GM04504 (cell line): ENCODE data around the gene UNC5A.

ENCODE experiments used
- DNase-seq: peaks from one replicate; pipeline ENCODE4 v3.0.0-alpha.2; 2012; ENCODE audit warnings: low read depth

The UNC5A gene

DNA sequence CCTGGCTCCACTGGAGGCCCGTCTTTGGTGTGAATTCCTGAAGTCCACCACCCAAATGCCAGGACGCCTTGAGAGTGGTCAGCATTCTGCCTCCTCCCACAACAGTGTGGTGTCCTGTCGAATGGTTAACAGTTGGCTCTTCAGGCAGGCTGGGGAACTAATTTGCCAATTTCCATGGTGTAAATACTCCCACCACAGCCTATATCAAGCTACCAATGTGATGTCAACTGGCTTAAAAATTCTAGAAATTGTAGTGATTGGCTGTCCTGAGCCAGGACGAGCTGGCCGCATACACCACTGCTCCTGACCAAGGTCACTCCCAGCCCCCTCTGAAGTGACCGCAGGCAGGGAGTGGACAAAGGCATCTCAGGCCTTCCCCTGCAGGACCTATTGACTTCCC lies 11.1 kb downstream of the UNC5A start:
- no peak for DNase-seq

DNA sequence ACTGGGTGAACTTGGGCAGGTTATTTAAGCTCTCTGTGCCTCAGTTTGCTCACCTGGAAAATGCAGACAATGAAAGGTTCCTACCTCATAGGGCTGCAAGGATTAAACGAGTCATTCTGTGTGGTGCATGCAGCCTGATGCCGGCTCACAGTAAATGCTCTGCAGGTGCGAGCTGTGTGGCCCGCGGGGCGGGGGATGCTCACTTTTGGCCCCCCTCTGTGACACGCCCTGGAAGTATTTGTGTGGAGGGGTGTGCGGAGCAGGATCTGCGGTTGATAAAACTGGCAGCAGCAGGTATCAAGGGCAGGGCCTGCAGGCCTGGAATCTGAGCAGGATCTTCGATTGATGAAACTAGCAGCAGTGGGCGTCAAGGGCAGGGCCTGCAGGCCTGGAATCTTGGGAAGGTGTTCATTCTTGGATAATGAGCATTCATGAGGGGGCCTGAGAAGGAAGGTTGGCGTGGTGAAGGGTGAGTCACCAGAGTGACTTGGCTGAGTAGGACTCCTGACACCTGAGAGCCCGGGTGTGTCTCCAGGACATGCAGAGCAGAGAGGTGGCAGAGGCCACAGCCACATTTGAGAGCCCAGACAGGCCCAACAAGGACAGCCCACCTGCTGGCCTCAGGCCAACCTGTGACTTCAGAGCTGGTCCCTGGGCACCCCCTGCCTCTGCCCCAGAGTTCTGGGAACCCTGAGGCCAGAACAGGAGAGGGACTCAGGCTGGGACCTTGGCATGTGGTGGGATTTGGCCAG lies 11.9 kb downstream of the UNC5A start:
- no peak for DNase-seq

DNA sequence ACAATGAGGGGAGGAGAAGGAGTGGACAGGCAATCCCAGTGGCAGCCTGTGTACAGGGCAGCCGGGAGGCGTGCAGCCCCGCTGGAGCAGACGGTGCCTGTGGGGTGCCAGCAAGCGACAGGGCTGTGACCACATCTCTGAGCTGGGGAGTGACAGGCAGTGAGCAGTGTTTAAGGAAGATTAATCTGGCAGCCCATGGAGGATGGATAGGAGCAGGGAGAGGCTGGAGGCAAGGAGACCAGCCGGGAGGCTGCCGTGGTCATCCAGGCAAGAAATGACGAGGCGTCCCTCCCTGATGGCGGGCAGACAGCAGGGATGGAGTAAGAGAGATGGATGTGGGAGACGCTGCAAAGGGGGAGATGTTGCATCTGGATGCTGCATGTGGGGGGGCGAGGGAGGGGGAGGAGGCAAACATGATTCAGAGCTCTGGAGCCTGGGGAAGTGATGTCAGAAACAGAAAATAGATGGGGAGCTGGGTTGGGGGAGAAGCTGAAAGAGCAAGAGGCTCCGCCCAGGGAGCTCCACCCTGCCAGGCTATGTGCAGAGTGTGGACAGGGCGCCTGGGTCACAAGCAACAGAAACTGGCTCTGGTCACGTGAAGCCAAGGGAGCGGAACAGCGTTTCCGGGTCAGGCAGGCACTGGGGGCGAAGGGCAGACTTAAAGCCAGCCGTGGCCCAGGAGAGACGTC lies 12.6 kb downstream of the UNC5A start:
- no peak for DNase-seq

DNA sequence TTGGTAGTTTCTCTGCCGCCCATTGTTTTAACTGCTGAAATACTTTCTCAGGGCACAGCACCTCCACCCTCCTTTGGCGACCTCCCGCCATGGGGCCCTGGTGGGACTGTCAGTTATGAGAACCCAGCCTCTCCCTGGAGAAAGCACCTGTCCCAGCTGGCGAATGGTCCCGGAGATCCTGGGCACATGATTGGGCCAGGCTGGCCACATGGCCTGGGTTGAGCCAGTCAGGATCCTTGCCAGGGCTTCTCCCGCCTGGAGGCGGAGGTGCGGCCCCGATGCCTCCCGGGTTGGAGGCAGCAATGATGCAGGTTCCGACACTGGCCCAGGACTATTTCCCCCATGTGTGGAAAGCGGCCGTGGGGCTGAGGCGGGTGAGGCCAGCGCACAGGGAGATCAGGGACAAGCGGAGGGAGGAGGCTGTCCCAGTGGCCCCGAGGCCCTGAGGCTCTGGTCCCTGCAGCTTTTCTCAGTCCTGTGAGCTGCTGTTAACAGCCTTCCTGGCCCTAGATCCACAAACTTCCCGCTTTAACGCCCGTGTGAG lies 13.6 kb downstream of the UNC5A start:
- no peak for DNase-seq

DNA sequence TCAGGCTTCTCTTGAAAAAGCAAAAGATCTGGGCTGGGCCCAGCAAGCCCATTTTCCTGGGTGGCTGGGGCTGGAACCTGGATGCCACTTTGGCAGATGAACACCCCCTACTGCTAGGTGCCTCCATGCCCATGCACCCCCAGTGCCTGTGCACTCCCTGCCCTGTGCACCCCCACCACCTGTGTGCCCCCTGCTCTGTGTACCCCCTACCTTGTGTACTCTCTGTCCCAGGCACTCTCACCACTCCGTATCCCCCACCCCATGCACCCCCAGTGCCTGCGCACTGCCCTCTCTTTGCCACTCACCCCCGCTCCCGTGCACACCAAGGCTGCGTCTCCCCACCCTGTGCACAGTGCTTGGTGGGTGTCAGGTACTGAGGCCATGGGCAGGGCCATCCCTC lies 14.2 kb downstream of the UNC5A start:
- no peak for DNase-seq

DNA sequence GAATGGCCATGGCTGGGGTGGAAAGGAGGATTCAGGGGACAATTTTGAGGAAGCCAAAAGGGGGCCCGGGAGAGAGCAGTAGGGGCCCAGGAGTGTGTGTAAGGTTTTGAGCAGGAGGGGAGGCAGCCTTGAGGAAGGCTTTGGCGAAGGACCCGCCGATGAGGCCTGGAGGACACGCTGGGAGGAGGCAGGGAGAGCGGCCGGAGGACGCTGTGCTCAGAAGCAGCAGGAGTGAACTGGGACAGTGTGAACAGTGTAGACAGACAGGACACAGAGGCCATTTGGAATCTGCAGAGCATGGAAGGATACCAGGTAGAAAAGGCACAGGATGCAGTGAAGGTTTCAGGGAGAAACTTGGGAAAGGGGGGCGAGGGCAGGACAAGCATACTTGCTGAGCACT lies 14.9 kb downstream of the UNC5A start:
- DNase-seq, result no peak

DNA sequence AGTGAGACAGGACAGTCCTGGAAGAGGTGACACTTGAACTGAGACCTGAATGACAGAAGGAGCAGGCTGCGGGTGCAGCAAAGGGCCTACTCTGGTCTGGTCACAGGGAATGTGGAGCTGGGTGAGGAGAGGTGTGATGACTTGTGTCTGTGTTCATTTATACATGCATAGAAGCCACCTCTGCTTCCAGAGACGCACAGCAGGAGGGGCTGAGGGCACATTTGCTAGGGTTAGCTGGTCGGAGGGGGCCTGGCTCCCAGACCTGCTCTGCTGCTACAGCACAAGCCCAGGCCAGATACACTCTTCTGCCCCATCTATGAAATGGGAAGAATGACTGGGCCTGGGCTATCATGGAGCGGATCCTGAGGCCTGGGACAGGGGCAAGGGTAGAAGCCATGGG lies 15.6 kb downstream of the UNC5A start:
- DNase-seq, result no peak

DNA sequence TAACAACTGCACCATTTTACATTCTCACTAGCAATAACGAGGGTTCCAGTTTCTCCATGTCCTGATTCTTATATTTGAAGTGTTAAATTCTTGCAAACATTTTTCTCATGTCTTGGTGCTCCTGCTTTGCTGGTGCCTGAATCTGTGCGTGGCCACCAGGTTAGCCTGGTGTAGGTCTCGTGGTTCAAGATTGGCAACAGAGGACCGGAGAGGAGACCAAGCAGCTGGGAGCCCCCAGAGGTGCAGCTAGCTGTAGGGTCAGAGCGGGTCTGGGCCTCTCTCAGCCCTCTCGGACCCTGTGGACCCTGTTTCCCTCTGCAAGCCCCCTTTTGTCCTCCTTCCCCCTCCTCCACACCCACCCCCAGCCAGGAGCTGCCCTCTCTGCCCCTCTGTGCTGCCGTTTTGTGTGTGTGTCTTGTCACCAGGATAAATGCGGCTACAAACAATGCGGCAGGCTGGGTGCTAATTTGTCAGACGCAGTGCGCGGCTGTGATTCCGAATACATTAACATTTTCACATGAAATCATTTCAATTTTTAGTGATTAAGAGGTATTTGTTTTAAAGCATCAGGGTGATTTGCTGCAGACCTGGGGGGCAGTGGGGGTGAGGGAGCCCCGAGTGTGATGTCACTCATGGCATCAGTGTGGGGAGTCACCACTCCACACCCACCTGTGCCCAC lies 17.5 kb downstream of the UNC5A start:
- DNase-seq, result no peak

DNA sequence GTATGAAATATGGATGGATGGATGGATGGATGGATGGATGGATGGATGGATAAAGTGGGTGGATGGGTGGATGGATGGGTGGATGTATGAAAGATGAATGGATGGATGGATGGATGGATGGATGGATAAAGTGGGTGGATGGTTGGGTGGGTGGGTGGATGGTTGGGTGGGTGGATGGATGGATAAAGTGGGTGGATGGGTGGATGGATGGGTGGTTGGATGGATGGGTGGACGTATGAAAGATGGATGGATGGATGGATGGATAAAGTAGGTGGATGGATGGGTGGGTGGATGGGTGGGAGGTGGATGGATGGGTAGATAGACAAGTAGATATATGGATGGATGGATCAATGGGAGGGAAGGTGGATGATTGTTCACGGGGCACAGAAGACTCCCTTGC lies 19.0 kb downstream of the UNC5A start:
- no peak for DNase-seq

DNA sequence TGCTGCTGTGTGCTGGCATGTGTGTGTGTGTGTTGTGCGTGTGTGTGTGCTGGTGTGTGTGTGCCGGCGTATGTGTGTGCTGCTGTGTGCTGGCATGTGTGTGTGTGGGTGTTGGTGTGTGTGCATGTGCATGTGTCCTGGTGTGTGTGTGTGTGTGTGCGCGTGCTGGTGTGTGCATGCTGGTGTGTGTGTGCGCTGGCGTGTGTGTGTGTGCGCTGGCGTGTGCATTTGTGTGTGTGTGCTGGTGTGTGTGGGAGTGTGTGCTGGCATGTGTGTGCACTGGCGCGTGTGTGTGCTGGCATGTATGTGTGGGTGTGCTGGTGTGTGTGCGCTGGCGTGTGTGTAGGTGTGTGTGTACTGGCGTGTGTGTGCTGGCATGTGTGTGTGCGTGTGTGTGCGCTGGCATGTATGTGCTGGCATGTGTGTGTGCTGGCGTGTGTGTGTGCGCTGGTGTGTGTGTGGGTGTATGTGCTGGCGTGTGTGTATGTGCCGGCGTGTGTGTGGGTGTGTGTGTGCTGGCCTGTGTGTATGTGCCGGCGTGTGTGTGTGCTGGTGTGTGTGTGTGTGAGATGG lies 20.1 kb downstream of the UNC5A start:
- DNase-seq, result no peak

DNA sequence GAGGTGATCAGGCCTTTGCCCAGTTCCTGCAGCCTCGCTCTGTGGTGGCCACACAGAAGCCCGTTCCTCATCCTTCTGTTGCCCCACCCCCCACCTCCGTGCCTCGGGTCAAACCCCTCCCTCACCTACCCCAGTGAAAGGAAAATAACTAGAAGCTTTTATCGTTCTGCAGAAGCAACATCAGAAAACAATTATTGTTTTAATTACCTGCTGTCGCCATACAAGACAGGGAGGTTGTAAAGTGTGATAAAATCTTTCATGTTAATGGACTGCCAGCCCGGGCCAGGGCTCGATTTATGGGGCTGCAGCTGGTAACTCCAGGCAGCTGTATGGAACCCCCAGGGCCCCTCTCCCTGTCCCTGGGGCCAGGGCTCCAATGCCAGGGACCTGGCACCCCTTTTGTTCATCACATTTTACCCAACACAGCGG lies 20.6 kb downstream of the UNC5A start:
- DNase-seq, result no peak

DNA sequence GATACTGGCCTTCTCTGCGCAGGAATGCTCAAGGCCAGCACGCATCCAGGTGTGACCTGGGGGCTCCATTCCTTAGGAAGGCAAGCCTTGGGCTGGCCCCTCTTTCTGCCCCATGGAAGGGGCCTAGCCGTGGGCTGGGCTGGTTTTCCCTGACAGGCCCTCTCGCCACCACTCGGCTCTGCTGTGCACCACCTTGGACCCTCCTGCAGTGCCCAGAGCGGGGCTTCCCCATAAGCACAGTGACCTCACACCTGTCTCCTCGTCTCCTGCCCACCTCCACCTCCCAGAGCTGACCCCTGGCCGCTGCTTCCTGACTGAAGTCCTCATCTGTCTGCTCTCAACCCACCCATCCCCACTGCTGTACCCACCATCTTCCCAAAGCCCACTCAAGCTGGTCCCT lies 21.1 kb downstream of the UNC5A start:
- DNase-seq, result no peak

DNA sequence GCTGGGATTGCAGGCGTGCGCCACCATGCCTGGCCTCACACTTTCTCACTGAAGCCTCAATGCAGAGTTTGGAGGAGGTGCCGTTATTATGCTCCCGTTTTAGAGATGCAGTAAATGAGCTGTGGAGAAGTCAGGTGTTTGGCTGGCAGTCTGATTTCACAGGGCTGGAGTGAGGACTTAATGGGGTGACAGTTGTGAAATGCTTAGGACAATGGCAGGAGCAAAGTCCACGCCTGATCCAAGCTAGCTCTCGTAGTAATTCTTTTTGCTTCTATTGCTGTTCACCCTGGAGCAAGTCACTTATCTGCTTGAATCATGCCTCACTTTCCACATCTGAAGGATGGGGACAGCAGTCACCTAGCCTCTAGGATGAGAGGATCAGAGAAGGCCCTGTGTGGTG lies 21.8 kb downstream of the UNC5A start:
- DNase-seq, result no peak

DNA sequence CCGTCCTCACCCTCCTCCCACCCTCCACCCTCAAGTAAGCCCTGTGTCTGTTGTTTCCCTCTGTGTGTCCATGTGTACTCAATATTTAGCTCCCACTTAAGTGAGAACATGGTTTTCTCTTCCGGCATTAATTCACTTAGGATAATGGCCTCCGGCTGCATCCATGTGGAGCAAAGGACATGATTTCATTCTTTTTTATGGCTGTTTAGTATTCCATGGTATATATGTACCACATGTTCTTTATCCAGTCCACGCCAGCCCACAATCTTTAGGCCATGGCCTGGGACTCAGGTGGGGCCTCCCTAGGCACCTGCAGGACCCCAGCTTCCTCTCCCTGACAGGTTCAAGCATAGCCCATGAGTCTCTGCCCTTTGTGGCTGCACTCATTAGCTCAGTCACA lies 22.9 kb downstream of the UNC5A start:
- DNase-seq, result no peak

DNA sequence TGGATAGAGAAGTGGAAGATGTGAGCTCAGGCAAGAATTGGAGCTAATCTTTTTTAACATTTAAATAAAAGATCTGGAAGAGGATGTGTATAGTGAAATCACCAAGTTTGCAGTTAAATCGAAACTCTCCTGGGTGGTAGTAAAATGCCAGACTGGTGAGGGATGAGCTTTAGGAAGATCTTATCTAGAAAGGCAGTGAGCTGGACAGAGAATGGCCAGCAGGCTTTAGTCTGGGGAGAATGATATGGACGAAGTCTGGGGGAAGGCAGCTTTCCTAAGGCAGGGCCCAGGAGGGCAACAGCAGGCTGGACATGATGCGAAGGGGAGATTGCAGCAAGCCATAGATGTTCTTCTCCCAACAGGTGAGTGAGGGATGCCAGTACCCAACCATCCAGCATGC lies 25.6 kb downstream of the UNC5A start:
- DNase-seq, result no peak

DNA sequence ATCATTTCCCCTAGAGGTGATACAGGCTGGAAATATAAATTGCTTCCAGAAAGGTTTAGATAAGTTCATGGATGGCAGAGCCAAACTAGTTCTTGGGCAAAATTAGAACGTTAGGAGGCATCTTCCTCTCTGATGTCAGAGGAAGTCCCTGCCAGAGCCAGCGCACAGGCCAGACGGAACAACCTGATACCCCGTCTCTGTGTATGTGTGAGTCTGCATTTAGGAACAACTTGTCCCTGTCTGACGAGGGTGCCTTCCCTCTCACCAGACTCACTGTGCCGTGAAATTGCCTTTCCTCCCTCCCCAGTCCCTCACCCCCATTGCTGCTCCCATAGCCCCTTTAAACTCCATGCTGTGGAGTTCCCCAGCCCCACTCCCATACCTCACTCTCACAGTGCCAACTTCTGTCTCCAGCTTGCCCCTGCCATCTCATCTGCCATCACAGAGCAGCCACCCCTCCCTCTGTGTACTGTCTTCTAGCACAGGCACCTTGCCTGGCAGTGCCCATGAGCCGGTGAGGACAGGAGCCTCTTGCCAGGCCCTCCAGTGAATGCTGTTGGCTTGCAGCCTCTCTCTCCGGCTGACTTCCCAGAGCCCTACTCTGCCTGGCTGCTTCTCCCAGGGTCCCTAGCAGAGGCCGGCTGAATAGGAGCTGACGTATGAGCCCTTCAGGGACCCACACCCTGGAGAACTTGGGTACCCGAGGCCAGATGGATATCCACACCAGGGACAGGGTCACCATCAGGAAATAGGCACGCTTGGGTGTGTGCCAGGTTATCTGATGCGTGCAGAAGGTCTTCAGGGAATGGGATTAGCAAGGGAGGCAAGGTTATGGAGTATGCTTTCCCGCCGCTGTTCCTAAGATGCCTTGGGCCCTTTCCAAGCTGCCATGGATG lies 26.7 kb downstream of the UNC5A start:
- DNase-seq, result no peak

DNA sequence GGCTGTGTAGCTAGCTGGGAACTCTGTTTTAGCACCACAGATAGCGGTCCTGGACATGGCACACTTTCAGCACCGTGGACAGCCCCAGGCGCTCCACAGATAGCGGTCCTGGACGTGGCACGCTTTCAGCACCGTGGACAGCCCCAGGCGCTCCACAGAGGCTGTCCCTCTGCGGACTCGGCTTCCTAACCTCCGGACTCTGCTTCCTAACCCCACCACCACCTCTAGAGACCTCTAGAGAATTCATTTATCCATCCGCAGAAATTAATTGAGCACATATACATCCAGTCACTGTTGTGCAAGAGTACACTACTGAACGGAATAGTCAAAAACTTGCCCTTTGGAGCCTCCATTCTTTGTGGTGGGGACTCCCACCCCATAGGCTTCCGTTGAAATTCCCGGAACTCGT lies 27.4 kb downstream of the UNC5A start:
- DNase-seq, result peak; percentile 68

DNA sequence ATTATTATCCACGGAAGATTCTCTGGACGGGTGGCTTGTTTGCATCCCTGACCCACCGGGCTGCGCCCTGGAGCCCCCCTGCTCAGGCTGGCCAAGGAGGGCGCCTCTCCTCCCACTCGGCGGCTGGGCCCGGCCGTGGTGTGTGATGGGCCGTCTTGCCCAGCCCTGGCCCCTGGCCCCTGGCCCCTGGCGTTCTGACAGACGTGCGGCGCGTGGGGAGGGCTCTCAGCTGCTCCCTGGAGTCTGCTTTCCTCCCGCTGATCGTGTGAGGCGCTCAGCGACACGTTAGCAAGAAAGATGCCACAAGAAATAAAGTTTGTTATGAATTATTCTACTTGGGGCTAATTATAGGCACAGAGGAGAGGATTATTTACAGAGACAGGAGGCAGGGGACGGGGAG lies 33.3 kb downstream of the UNC5A start:
- no peak for DNase-seq

DNA sequence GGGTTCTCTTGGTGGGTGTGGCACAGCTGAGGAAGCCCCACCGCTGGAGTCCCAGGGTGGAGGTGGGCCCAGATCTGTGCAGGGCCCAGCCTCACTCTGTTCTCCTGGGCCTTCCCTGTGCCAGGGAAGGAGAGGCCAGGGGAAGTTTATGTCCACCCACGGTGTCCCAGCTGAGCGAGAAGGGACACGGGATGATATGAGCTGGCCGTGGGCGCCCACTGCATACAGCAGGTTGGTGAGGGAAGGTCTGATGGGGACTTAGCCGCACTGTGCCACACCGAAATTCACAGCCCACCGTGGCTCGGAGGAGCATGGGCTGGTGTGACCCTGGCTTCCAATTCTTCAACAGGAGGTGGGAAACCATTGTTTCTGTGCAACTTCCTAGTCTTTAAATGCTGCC lies 33.9 kb downstream of the UNC5A start:
- DNase-seq, result no peak

DNA sequence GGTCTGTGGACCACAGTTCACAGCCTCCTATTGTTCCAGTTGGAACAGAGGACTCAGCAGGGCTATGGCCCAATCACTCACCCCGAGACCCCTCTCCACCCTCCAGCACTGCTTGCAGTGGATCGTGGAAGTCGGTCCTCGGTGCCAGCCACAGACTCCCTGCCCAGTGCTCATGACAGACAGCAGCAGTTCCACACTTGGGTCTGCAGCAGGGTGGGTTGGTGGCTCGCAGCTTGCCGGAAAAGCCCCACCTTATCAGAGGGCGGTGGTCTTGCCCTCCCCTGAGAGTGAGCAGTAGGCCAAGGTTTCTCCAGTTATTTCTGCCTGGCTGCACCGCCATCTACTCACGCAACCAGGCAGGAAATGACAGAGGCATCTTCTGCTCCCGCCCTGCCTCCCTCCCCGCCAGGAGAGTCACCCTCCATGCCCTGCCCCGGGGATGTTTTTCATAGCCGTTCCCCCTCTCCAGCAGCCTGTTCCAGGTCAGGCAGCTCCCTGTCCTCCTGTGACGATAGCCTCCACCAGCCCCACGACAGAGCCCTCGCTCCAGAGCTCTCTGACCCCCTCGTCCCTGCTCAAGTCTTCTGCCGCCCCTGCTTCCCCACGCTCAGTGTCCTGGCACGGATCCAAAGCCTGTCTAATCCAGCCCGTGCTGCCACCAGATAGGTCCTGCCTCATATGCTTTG lies 34.5 kb downstream of the UNC5A start:
- DNase-seq, result peak; percentile 8

DNA sequence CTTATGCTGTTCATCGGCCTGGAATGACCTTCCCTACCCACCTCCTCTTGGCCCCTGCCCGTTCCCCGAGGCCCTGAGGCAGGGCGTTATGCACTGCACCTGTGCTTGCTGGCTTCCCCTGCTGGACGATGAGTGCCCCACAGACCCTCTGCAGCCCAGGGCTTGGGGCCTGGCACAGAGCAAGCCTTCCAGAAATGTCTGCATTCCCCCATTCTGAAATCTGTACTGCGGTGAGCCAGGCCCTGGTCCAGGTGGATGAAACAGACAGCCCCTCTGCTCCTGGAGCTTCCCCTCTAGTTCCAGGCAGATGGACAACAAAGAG lies 35.0 kb downstream of the UNC5A start:
- no peak for DNase-seq
